ENCODE data around the gene FAM124B. TPM values are rescaled to one million over a fixed set of nuclear protein-coding genes. Genes with fewer than 3 reads are reported as not detected.
A peak's percentile ranks its signal among the peaks of the same experiment; 100 is the strongest.

FAM124B gene
- total and polyA plus RNA-seq, 8 donors = 0.09 to 0.78 (median 0.29) TPM; not detected in 1

GRCh38 chr2:224416656-224417360 lies 14.9 kb upstream of the FAM124B start:
- FAIRE-seq (no peak), ATAC-seq (no peak), DNase-seq (no peak)
- 71 to 76% methylated on average over 5 of the region's 5 CpGs for WGBS, 2 donors
- no peaks in the 10 kb centered on the region for H3K9me3 ChIP-seq
- H3K27me3 ChIP-seq = no peaks in the 10 kb centered on the region
- no peak overlapping the region for H3K4me3 ChIP-seq
- TF ChIP-seq CTCF (IDR thresholded peaks at IDR 0.05) = no peak
- intact Hi-C loops (cut with DNase I) = no loop called here
- H3K27ac ChIP-seq = no peak overlapping the region
- H3K4me1 ChIP-seq = no peaks in the 10 kb centered on the region
- H3K36me3 ChIP-seq = no peaks in the 10 kb centered on the region

GRCh38 chr2:224413381-224413780 lies 11.5 kb upstream of the FAM124B start:
- no peaks in the 10 kb centered on the region for H3K4me1 ChIP-seq
- H3K9me3 ChIP-seq = no peaks in the 10 kb centered on the region
- H3K36me3 ChIP-seq = no peaks in the 10 kb centered on the region
- ATAC-seq = no peak
- intact Hi-C loops (cut with DNase I) = no loop called here
- DNase-seq = no peak
- no peak for FAIRE-seq
- WGBS, 2 donors = 91 to 97% methylated on average over 2 of the region's 2 CpGs
- no peak overlapping the region for H3K27ac ChIP-seq
- no peak overlapping the region for H3K4me3 ChIP-seq
- H3K27me3 ChIP-seq = no peaks in the 10 kb centered on the region
- TF ChIP-seq CTCF (IDR thresholded peaks at IDR 0.05) = no peak

GRCh38 chr2:224412141-224413015 lies 10.5 kb upstream of the FAM124B start:
- peak in 3 of 4 donors; percentile 68 to 79 (median 74) for ATAC-seq
- intact Hi-C loops (cut with DNase I) = no loop called here
- Histone ChIP-seq H3K9me3 (no peaks in the 10 kb centered on the region), H3K27ac (peak overlapping the region in 1 of 4 donors; percentile 18), H3K36me3 (no peaks in the 10 kb centered on the region), H3K27me3 (no peaks in the 10 kb centered on the region), H3K4me1 (no peaks in the 10 kb centered on the region), H3K4me3 (no peak overlapping the region)
- FAIRE-seq = no peak
- 48 to 52% methylated on average over 18 of the region's 18 CpGs for WGBS, 2 donors
- no peak for DNase-seq
- no peak for TF ChIP-seq CTCF (IDR thresholded peaks at IDR 0.05)

- Histone ChIP-seq H3K4me1 (no peaks in the 10 kb centered on the region), H3K9me3 (no peaks in the 10 kb centered on the region), H3K27ac (no peak overlapping the region), H3K27me3 (no peaks in the 10 kb centered on the region), H3K36me3 (no peaks in the 10 kb centered on the region), H3K4me3 (no peak overlapping the region)
- no peak for DNase-seq
- TF ChIP-seq CTCF (IDR thresholded peaks at IDR 0.05) = no peak
- intact Hi-C loops (cut with DNase I) = no loop called here
- WGBS, 2 donors = 74 to 84% methylated on average over 3 of the region's 3 CpGs
- ATAC-seq = no peak
- no peak for FAIRE-seq
Measured at GRCh38 chr2:224410946-224411561, 9.1 kb upstream of the FAM124B start.

All from pancreas (tissue), 10 donors.